Fibroblast of skin of back (primary cell): ENCODE data around the gene DENND4B.

Experiments
- DNase-seq: peaks from one replicate; pipeline ENCODE4 v3.0.0-alpha.2; 2013

Gene DENND4B

GRCh38 chr1:153968000-153968363, 21.5 kb upstream of the DENND4B start:
- DNase-seq = no peak

GRCh38 chr1:153967107-153967999, 20.8 kb upstream of the DENND4B start, which contains the start of gene CREB3L4:
Gene CREB3L4, plus strand, starts transcription at chr1:153967902. Its CDS starts 624 bp downstream, at chr1:153968526.
- peak; percentile 99 for DNase-seq

GRCh38 chr1:153963850-153964331, 17.4 kb upstream of the DENND4B start:
- DNase-seq = peak; percentile 22

GRCh38 chr1:153963030-153963849, 16.7 kb upstream of the DENND4B start, which contains the start of gene SLC39A1:
Gene SLC39A1, minus strand, starts transcription at chr1:153963537. Its CDS starts 822 bp downstream, at chr1:153962715.
- DNase-seq = peak; percentile 96

- DNase-seq = peak; percentile 69
These were observed 15.8 kb upstream of the DENND4B start for GRCh38 chr1:153962088-153963029.

- DNase-seq = no peak
These were observed 14.9 kb upstream of the DENND4B start for GRCh38 chr1:153961421-153961820.

- DNase-seq = no peak
These were observed 13.7 kb upstream of the DENND4B start for GRCh38 chr1:153960206-153960605.

GRCh38 chr1:153959454-153959853, 12.9 kb upstream of the DENND4B start:
- DNase-seq = no peak

- no peak for DNase-seq
These were observed 12.4 kb upstream of the DENND4B start for GRCh38 chr1:153958961-153959260.

GRCh38 chr1:153958111-153958960, 11.8 kb upstream of the DENND4B start, which contains the start of gene CRTC2:
Gene CRTC2, minus strand, starts transcription at chr1:153958612. Its CDS starts 115 bp downstream, at chr1:153958497.
- peak; percentile 99 for DNase-seq

GRCh38 chr1:153957744-153958110, 11.2 kb upstream of the DENND4B start:
- DNase-seq = no peak

- no peak for DNase-seq
These were observed 10.6 kb upstream of the DENND4B start for GRCh38 chr1:153956997-153957715.

- no peak for DNase-seq
These were observed 8.3 kb upstream of the DENND4B start for GRCh38 chr1:153954826-153955225.

- no peak for DNase-seq
These were observed 7.4 kb upstream of the DENND4B start for GRCh38 chr1:153953859-153954365.

GRCh38 chr1:153951801-153952200, 5.3 kb upstream of the DENND4B start:
- no peak for DNase-seq

- no peak for DNase-seq
These were observed 4.7 kb upstream of the DENND4B start for GRCh38 chr1:153951183-153951582.

GRCh38 chr1:153945795-153946621, 510 bp downstream of the DENND4B start:
- DNase-seq = peak; percentile 58

GRCh38 chr1:153945131-153945794, 1.3 kb downstream of the DENND4B start:
- DNase-seq = peak; percentile 29

GRCh38 chr1:153944827-153945117, 1.7 kb downstream of the DENND4B start:
- DNase-seq = no peak
